ENCODE measurements around the gene TRPM7.

DNA sequence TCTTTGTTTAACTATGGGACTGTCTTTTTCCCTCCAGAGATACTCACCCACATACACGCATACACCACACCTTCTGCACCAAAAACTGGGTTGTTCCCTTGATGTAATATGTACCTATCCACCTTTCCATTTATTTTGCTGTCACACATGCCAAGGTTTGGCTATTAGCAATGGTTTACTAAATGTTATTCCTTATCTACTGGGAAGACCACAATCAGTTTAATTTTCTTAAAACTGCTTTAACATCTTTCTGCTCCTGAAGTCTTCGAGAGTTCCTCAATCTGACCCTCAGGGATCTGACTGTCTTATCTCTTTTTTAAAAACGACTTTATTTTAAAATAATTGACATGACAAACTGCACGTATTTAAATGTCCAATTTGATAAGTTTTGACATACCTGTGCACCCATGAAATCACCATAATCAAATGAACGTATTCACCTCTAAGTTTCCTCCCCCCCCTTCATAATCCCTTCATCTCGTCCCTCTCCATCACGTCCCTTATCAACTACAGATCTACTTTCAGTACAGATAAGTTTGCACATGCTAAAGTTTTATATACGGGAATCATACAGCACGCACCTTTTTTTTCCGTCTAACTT lies 805 bp upstream of the TRPM7 start:
- TF ChIP-seq ZFP36 (IDR thresholded peaks at IDR 0.05; ENCODE audit: borderline replicate concordance, partially characterized antibody) (no peak), SMC3 (IDR thresholded peaks at IDR 0.05) (no peak), KDM5A (IDR thresholded peaks at IDR 0.05) (no peak), RAD21 (conservative IDR thresholded peaks at IDR 0.05 in 1 of 2, IDR thresholded peaks at IDR 0.05 in 1 of 2) (no peak), JUNB (IDR thresholded peaks at IDR 0.05) (no peak), NFE2L2 (conservative IDR thresholded peaks at IDR 0.05; ENCODE audit: low read length) (no peak), HDAC2 (IDR thresholded peaks at IDR 0.05) (no peak)
- TF ChIP-seq, protein P1, sequence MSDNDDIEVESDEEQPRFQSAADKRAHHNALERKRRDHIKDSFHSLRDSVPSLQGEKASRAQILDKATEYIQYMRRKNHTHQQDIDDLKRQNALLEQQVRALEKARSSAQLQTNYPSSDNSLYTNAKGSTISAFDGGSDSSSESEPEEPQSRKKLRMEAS (IDR thresholded peaks at IDR 0.05): no peak

Measured in A549 (cell line).